ENCODE results near the gene BABAM2. TPM values are rescaled to one million over a fixed set of nuclear protein-coding genes. Genes with fewer than 3 reads are reported as not detected.

The BABAM2 gene
- total and polyA plus RNA-seq, 11 donors, result 22.2 to 75.1 (median 62.5) TPM

- ATAC-seq, result no peak
- Histone ChIP-seq H3K4me1 (peaks cover 0 to 22% (median 9%) of the 10 kb centered on the region in 12 donors), H3K27me3 (no peaks in the 10 kb centered on the region), H3K36me3 (peaks cover 0 to 7% (median 0%) of the 10 kb centered on the region in 9 donors), H3K9me3 (no peaks in the 10 kb centered on the region), H3K4me3 (no peak overlapping the region), H3K27ac (no peak overlapping the region)
- WGBS, 4 donors, result 84 to 93% (median 93%) methylated on average over 5 to 6 of the region's 6 CpGs
- intact Hi-C loops (cut with DNase I), result no loop called here
- no peak for DNase-seq
- no peak for TF ChIP-seq CTCF (IDR thresholded peaks at IDR 0.05)
- TF ChIP-seq POLR2A (IDR thresholded peaks at IDR 0.05), result no peak
Observed at GRCh38 chr2:28322981-28323396, 432.5 kb downstream of the BABAM2 start.

DNA sequence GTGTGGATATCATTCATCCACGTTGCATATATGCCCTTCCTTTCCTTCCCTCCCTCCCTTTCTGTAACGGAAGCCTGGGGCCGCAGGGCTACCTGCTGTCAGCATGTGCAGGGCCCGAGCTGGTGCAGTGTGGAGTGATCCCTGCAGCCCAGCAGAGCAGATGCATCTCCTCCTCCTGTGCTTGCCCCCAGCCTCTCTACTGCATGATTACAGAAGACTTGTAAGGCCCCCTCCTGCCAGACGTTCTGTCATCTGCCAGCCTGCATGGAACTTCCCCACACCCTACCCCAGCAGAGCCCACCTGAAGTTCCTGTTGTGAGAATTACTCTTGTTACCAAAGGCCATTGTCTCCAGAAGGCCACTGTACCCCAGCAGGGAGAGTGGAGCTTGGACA is 434.6 kb downstream of the BABAM2 start:
- Histone ChIP-seq H3K27me3 (no peaks in the 10 kb centered on the region), H3K36me3 (peaks cover 0 to 7% (median 0%) of the 10 kb centered on the region in 9 donors), H3K4me3 (no peak overlapping the region), H3K4me1 (peaks cover 0 to 22% (median 9%) of the 10 kb centered on the region in 12 donors), H3K9me3 (no peaks in the 10 kb centered on the region), H3K27ac (no peak overlapping the region)
- TF ChIP-seq POLR2A (IDR thresholded peaks at IDR 0.05), result no peak
- no peak for TF ChIP-seq CTCF (IDR thresholded peaks at IDR 0.05)
- intact Hi-C loops (cut with DNase I), result no loop called here
- WGBS, 4 donors, result 81 to 87% (median 84%) methylated on average over 5 of the region's 5 CpGs
- DNase-seq, result no peak
- ATAC-seq, result no peak

- H3K4me3 ChIP-seq, result no peak overlapping the region
- TF ChIP-seq POLR2A (IDR thresholded peaks at IDR 0.05), result no peak
- no peak for TF ChIP-seq CTCF (IDR thresholded peaks at IDR 0.05)
- peaks cover 0 to 5% (median 0%) of the 10 kb centered on the region in 9 donors for H3K36me3 ChIP-seq
- DNase-seq (no peak), ATAC-seq (peak in 1 of 4 donors; percentile 14)
- intact Hi-C loops (cut with DNase I), result no loop called here
- H3K4me1 ChIP-seq, result peaks cover 0 to 22% (median 9%) of the 10 kb centered on the region in 12 donors
- no peak overlapping the region for H3K27ac ChIP-seq
- no peaks in the 10 kb centered on the region for H3K27me3 ChIP-seq
- no peaks in the 10 kb centered on the region for H3K9me3 ChIP-seq
- WGBS, 4 donors, result 83 to 90% (median 87%) methylated on average over 10 of the region's 10 CpGs
Observed at GRCh38 chr2:28325567-28326468, 435.3 kb downstream of the BABAM2 start.

DNA sequence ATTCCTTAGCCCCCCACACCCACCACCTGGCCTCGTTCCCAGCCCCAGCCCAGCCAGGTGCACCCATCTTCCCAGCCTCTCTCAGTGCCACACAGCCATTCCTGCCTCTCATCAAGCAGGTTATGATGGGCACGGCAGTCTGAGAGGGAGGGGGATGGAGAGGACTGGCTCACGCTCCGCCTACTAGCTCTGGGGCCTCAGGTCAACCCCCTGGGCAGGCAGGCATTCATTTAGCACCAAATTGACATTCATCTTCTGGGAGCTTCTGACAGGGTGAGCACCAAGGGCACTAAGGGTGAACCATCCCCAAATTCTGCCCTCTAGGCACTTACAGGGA is 435.9 kb downstream of the BABAM2 start:
- Histone ChIP-seq H3K4me3 (no peak overlapping the region), H3K27ac (no peak overlapping the region), H3K36me3 (no peaks in the 10 kb centered on the region), H3K4me1 (peaks cover 0 to 22% (median 9%) of the 10 kb centered on the region in 12 donors), H3K27me3 (no peaks in the 10 kb centered on the region), H3K9me3 (no peaks in the 10 kb centered on the region)
- DNase-seq (no peak), ATAC-seq (no peak)
- intact Hi-C loops (cut with DNase I), result no loop called here
- TF ChIP-seq CTCF (IDR thresholded peaks at IDR 0.05) (no peak), POLR2A (IDR thresholded peaks at IDR 0.05) (no peak)
- WGBS, 4 donors, result 92 to 100% (median 96%) methylated on average over 4 of the region's 4 CpGs

All from heart left ventricle (tissue), 16 donors.